ELF-1 (cell line): ENCODE results near the gene TMEM14A.
"Not testable (repeated sequence)": the region's sequence is repeated elsewhere in the genome, so short reads cannot be mapped to it uniquely, and the experiment has no call there.

Source experiments
- DNase-seq: peaks from one replicate; pipeline ENCODE4 v3.0.0-alpha.2; 2016; ENCODE audit warnings: low read depth, low spot score

Gene TMEM14A

DNA sequence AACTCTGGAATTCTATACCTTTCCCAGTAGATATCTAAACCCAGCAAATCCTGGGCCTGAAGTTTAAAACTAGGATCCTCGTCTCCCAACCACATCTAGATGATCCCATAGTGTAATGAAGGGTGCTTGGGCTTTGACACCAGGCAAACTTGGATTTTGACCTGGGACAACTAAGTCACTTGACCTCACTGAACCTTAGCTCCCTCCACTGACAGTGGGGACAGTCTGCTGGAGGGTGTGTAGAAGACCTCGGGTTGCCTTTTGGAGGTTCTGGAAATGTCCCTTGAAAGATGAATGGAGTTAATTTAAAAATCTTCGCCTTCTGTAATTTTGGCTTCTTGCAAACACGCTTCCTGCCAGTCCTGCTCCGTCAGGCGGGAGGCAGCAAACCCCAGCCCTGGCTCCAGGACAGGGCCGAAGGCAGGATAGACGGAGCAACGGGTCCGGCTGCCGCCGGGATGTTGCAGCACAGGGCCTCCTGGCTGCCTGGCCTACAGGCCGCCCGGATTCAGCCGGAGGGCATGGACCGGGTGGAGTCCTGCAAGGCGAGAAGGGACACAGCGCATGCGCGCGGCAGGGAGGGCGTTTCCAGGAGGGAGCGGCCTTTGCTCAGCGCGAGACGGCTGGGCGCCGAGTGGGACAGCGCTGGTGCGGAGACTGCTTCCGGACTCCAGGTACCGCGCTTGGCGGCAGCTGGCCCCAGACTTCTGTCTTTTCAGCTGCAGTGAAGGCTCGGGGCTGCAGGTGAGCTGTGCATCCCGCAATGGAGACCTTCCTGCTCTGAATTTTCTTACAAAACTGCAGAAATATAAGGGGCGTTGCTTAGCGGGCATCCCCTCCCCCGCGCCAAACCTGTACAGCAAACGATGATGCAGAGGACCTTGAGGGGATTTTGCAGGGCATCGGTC lies at the start of gene TMEM14A:
Gene TMEM14A (plus strand): TSS at position 612 of the 908 bp plus-strand sequence. CDS start 5,990 bp downstream, outside the sequence.
- peak; percentile 98 for DNase-seq

DNA sequence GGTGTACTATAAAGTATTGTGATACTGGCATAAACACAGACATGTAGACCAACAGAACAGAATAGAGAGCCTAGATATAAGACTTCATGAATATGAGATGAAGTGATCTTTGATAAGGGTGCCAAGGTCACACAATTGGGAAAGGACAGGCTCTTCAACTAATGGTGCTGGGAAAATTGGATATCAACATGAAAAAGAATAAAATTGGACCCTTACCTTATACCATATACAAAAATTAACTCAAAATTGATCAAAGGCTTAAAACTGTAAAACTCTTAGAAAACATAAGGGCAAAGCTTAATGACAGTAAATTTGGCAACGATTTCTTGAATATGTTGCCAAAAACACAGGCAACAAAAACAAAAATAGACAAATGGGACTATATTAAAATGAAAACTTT lies 49.3 kb upstream of the TMEM14A start:
- DNase-seq = no peak

DNA sequence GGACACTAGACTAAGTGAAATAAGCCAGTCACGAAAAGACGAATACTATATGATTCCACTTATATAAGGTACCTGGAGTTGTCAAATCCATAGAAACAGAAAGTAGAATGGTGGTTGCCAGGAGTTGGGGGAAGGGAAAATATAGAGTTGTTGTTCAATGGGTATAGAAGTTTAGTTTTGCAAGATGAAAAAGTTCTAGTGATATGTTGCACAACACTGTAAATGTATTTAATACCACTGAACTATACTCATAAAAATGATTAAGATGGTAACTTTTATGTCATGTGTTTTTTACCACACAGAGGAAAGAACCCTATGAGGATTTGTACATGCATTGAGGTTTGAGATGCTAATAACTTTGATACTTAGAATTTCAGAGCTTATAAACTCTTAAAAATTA lies 48.1 kb upstream of the TMEM14A start:
- DNase-seq = no peak

GRCh38 chr6:52632011-52632410 lies 38.9 kb upstream of the TMEM14A start:
- no peak for DNase-seq

DNA sequence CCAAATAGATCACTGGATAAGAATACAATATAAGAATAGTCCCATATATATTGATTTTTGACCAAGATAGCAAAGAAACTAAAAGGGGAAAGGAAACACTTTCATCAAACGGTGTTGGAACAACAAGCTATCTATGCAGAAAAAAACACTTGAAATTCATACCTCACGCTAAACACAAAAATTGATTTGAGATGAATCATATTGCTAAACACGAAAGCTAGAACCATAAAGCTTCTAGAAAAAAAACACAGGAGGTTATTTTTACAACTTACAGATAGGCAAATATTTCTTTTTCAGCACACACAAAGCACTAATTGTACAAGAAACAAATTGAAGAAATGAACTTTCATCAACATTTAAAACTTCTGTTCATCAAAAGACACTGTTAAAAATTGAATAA lies 36.7 kb upstream of the TMEM14A start:
- DNase-seq = no peak

GRCh38 chr6:52635049-52635577 lies 35.8 kb upstream of the TMEM14A start:
- DNase-seq = no peak

DNA sequence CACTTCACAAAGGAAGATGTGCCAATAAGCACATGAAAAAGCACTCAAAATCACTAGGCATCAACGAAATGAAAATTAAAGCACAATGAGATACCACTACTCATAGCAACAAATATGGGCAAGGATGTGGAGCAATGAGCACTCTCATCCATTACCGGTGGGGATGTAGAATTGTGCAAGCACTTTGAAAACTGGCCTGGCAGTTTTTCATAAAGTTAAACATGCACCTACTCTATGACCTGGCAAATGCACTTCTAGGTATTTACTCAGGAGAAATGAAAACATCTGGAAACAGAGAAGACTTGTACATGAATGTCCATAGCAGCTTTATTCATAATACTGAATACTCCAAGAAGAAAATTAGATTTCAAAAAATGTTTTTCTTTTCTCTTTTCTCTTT lies 34.1 kb upstream of the TMEM14A start:
- no peak for DNase-seq

DNA sequence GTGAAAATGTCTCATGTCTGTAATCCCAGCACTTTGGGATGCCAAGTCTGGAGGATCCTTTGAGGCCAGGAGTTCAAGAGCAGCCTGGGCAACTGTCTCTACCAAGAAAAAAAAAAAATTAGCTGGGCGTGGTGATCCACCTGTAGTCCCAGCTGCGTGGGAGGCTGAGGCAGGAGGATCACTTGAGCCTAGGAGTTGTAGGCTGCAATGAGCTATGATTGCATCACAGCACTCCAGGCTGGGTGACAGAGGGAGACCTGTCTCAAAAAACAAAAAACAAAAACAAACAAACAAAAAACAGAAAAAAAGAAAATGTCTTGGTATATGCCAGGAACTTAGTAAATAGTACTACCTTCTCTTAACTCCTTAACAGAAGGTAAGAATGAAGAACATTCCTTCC lies 31.4 kb upstream of the TMEM14A start:
- DNase-seq = no peak

DNA sequence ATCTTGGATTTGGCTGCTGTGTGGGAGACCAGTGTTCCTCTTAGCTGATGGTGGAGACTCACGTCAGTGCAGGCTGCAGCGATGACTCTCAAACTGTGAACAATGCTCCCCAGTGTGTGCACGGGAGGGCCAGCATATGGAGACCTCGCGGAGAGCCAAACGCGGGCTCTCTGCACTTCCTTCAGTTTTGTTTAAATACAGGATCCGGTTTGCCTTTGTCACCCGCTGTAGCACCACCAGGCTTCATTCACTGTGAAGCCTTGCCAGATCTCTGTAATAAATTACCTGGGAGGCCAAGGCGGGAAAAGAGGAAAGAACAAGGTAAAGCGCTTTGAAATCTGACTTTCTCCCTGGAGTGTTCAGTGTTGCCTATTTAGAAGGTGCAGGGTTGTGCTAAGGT lies 30.7 kb upstream of the TMEM14A start:
- no peak for DNase-seq

DNA sequence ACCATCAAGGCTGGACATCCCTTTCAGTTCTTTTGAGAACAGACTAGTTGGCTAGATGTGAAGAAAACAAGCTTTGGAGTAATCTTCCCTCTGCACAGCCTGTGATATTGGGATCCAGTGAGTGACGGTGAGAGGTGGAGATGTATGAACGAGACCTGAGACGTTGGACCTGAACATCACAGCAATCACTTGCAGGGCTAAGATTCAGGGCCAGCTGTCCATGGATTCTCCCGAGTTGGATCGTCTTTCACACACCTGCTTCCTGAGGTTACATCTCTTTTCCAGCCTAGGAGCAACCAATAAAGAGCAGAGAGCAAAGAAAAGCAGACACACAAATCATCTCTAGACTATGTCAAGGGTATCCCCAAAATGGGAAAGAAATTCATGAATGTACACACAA lies 30.0 kb upstream of the TMEM14A start:
- no peak for DNase-seq

DNA sequence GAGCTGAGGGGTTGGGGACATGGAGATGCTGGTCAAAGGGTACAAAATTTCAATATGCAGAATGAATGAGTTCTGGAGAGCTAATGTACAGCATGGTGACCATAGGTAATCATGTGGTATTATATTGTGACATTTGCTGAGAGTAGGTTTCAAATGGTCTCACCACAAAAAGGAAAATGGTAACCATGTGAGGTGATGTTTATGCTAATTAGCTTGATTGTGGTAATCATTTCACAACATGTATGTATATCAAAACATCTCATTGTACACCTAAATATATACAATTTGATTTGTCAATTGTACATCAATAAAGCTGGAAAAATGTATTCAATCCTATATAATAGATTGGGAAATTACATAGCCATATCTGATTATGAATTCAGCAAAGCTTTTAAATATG lies 29.5 kb upstream of the TMEM14A start:
- DNase-seq = no peak

GRCh38 chr6:52641826-52642225 lies 29.1 kb upstream of the TMEM14A start:
- DNase-seq = no peak

- DNase-seq = no peak
These were observed 28.5 kb upstream of the TMEM14A start for GRCh38 chr6:52642368-52642767.

DNA sequence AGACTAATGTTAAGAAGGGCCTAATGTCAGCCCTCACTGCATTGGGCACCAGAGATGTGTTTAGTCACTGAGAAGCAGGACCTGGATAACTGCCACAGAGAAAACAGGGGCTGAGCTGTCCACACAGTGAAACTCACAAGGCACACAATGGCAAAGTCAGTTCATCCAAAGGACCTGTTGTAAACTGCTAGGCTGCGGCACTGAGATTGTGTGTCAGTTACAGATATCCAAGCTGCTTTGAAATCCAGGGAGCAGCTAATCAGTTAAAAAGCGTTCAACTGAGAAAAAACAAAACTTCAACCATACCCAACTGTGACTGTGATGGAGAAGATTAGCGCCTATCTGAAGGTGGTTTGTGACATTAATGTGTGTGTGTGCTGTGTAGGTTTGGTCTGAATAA lies 27.8 kb upstream of the TMEM14A start:
- no peak for DNase-seq

GRCh38 chr6:52644253-52644652 lies 26.7 kb upstream of the TMEM14A start:
- DNase-seq = no peak

- DNase-seq = no peak
These were observed 24.9 kb upstream of the TMEM14A start for GRCh38 chr6:52645976-52646375.

DNA sequence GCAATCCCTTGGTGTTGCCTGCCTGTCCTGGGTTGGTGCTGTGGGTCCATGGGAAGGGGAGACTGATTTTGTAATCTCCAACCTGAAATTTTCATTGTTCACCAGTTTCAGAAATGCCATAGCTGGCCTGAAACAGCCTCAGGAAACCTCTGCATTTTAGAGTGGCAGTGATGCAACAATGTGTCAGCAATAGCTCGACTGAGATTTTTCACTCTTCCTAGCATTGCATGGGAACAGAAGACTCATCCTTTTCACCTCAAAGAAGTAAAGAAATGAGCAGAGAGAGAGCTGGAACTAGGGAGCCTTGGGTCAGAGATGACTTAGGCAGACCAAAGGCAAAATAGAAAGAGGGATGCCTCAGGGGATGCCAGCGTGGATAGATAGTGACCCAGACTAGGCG lies 23.7 kb upstream of the TMEM14A start:
- no peak for DNase-seq

DNA sequence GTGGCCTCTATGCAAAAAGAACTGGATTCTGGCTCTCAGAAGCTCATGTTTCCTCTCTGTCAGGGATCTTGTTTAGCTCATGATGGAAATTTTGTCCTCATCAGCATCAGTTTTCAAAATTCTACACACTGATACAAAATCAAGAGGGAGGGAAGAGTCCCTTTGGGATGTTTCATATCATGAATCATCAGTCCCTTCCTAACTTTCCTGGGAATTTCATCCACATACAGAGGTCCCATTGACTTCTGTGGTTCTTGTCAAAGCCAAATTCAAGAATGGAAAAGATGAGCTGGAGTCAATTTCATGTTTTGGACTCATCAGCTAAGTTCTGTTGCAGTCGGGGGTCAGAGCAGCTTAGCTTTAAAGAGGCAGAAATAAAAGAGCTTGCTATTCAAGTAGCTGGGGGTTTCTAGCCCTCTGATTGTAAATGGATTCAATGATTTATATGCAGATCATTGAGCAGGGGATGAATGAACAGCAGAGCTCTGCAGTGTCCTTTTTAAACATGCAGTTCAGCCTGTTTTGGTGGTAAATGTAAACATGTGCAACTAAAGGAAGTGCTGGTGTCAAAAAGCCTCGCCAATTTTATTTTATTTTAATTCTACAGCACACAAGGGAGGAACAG lies 21.3 kb upstream of the TMEM14A start:
- no peak for DNase-seq

DNA sequence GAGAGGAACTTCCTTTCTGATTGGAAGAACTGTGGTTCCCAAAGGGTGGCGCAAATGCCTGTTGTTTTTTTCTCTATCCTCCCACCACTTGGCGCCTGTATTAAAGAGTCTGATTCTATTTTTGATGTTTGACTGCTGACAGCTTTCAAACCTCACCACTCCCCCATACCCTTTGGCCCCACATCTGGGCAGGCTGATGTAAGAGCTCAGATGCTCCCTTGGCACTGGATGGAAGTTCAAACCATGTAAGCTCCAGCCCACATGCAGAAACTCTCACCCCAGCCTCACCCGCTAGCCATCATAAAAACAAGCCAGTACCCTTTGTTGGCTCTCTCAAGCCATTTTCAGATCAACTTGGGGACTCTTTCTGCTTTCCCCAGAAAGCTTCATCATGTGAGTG lies 20.0 kb upstream of the TMEM14A start:
- no peak for DNase-seq

DNA sequence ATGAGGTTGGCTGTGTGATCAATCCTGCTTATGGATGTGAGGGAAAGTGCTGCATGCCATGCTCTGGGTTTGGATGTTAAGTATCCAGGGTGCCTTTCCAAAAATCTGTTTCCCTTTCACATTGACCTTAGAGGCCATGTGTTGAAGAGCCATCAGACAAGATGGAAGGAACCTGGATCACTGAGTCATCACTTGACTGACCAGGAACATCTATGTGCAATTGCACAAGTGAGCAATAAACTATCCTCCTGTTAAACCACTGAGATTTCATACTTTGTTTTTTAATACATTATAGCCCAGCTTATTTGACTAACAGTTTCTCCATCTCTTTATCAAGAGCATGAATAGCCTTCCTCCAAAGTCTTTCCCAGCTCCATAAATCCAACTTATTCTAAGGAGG lies 17.8 kb upstream of the TMEM14A start:
- DNase-seq = no peak

DNA sequence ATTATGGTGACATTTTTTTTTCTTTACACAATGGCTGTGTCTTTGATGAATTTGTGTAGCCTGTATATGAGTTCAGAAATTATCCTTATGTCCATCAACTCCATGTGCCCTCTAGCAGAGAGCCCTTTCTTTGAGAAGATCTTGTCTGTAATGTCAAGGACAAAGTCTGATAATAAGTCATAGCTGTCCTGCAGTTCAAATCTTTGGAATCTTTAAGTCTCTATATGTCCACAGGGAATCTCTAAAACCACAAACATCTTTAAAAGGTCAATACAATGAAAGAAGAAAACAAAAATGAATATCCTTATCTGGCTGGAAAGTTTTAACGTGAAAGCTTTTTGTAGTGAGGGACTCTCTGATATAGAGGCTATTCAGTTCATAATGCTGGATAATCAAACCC lies 16.9 kb upstream of the TMEM14A start:
- DNase-seq = no peak

DNA sequence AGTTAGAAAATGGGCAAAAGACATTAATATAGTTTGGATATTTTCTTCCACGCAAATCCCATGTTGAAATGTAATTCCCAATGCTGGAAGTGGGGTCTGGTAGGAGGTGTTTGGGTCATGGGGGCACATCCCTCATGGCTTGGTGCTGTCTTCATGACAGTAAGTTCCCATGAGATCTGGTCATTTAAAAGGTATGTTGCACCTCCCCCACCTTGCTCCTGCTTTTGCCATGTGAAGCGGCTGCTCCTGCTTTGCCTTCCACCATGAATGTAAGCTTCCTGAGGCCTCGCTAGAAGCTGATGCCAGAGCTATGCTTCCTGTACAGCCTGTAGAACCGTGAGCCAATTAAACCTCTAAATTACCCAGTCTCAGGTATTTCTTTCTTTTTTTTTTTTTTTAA lies 16.3 kb upstream of the TMEM14A start:
- DNase-seq = no peak

DNA sequence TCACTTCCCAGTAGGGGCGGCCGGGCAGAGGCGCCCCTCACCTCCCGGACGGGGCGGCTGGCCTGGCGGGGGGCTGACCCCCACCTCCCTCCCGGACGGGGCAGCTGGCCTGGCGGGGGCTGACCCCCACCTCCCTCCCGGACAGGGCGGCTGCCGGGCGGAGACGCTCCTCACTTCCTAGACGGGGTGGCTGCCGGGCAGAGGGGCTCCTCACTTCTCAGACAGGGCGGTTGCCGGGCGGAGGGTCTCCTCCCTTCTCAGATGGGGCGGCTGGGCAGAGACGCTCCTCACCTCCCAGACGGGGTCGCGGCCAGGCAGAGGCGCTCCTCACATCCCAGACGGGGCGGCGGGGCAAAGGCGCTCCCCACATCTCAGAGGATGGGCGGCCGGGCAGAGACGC lies 15.0 kb upstream of the TMEM14A start:
- DNase-seq = not testable (repeated sequence)
